Spleen (tissue), 11 donors: ENCODE results near the gene ITGA2B. TPM values are rescaled to one million over a fixed set of nuclear protein-coding genes. Genes with fewer than 3 reads are reported as not detected.
"Not testable (repeated sequence)": the region's sequence is repeated elsewhere in the genome, so short reads cannot be mapped to it uniquely, and the experiment has no call there.

Experiments used
- DNase-seq: peaks from one replicate; pipeline ENCODE4 v3.0.0-alpha.2; 2020
- H3K27ac ChIP-seq, 8 donors: fragments of 200-600 bp; sonication (generic) in 7 of 8; 1 replicate in 4 of 8; 2 replicates in 4 of 8; pipeline versions ENCODE4 v1.5.0 to v1.8.0; 2016 to 2021; ENCODE audit warnings: inconsistent platforms in 4 of 8, mild to moderate bottlenecking in 4 of 8, moderate library complexity in 1 of 8
- H3K27me3 ChIP-seq, 7 donors: fragments of 200-600 bp; sonication (generic) in 6 of 7; replicated peaks in 1 of 7; 1 replicate in 4 of 7; 2 replicates in 3 of 7; pipeline versions ENCODE4 v1.5.0 to v1.8.0; 2016 to 2021; ENCODE audit warnings: inconsistent platforms in 3 of 7, mild to moderate bottlenecking in 1 of 7
- H3K36me3 ChIP-seq, 6 donors: fragments of 200-600 bp; sonication (generic) in 5 of 6; 1 replicate in 4 of 6; 2 replicates in 2 of 6; pipeline versions ENCODE4 v1.5.0 to v1.8.0; 2016 to 2021; ENCODE audit warnings: inconsistent platforms in 2 of 6
- H3K4me1 ChIP-seq, 6 donors: fragments of 200-600 bp; sonication (generic) in 5 of 6; 1 replicate in 3 of 6; 2 replicates in 3 of 6; pipeline versions ENCODE4 v1.5.0 to v1.8.0; 2016 to 2021; ENCODE audit warnings: inconsistent platforms in 3 of 6
- H3K4me3 ChIP-seq, 8 donors: fragments of 200-600 bp; sonication (generic) in 7 of 8; 1 replicate in 4 of 8; 2 replicates in 4 of 8; pipeline versions ENCODE4 v1.5.0 to v1.8.0; 2016 to 2021; ENCODE audit warnings: inconsistent platforms in 4 of 8, mild to moderate bottlenecking in 4 of 8, moderate library complexity in 2 of 8
- H3K9me3 ChIP-seq, 8 donors: fragments of 200-600 bp; sonication (generic) in 7 of 8; 1 replicate in 4 of 8; 2 replicates in 4 of 8; pipeline versions ENCODE4 v1.5.0 to v1.8.0; 2016 to 2021; ENCODE audit warnings: inconsistent platforms in 4 of 8
- CTCF ChIP-seq, 11 experiments: fragments of 200-600 bp in 7 of 11; fragments of 450-650 bp in 4 of 11; sonication (generic) in 4 of 11; IDR thresholded peaks in 8 of 11; conservative IDR thresholded peaks in 3 of 11; 1 replicate in 7 of 11; 2 replicates in 4 of 11; pipeline versions ENCODE4 v1.4.0 to v1.8.0; 2016 to 2021; ENCODE audit warnings: antibody characterized with exemption in 11 of 11, inconsistent platforms in 4 of 11, mild to moderate bottlenecking in 1 of 11
- POLR2A ChIP-seq, 3 donors: fragments of 450-650 bp; IDR thresholded peaks; one replicate each; pipeline ENCODE4 v1.5.1; 2017; ENCODE audit warnings: antibody characterized with exemption in 3 of 3, mild to moderate bottlenecking in 1 of 3
- POLR2AphosphoS5 ChIP-seq, 3 donors: sonication (generic); formaldehyde crosslinking; IDR thresholded peaks; one replicate each; pipeline ENCODE4 v1.5.1; 2017; ENCODE audit warnings: antibody characterized with exemption in 3 of 3
- WGBS, 5 donors: extraction: QIAGEN DNeasy Blood & Tissue Kit in 3 of 5; methylation state at CpG; one replicate each; pipeline versions ENCODE4 v1.1.5 to v1.1.7; 2013 to 2018; 5-methylcytosine and 5-hydroxymethylcytosine counted together
- intact Hi-C: fragments of 100-400 bp; cut with DNase I; formaldehyde crosslinking; loops from one replicate; pipeline ENCODE4 v1.15.0; 2023; ENCODE audit warnings: low total_unique reads
- polyA plus RNA-seq, 3 donors: library from polyadenylated mRNA; stranded (reverse); fragments of 200-250 nt; gene quantifications; one replicate each; pipeline ENCODE4 v1.2.1, GENCODE V29; 2013
- total RNA-seq, 7 donors: library from RNA; depleted of rRNA in 3 of 7; stranded (reverse); fragments of >200 nt in 3 of 7; fragmentation: NEBNext Ultra II Directional in 4 of 7; extraction: Animal tissue kit (Norgen Biotek cat#: 25700) in 4 of 7; gene quantifications; one replicate each; pipeline versions ENCODE4 v1.1.0 to v1.2.1, GENCODE V29; 2016 to 2021
- donor health status: healthy with polysubstance abuse.
- donor health status: DM: no; HTN: no; CAD: no; lungs with moderate emphysema.
- donor health status: DM: no; HTN: no; CAD: no.
- donor health status: Bipolar disorder and iron deficiency.
- donor health status: healthy.
- donor health status: DM: no; HTN: no; CAD: no.
- donor health status: DM: yes; HTN: yes; CAD: no.

ITGA2B gene
- total and polyA plus RNA-seq, 10 donors: 0.93 to 36.7 (median 23.0) TPM

- Histone ChIP-seq H3K4me3 (peak within 1 kb of the TSS; percentile 64 to 97 (median 79)), H3K27me3 (no peaks in the 10 kb centered on the region), H3K27ac (peak within 1 kb of the TSS; percentile 86 to 97 (median 92)), H3K4me1 (peaks cover 36 to 69% (median 57%) of the 10 kb centered on the region in 6 donors), H3K36me3 (peaks cover 0 to 18% (median 11%) of the 10 kb centered on the region in 6 donors), H3K9me3 (no peaks in the 10 kb centered on the region)
- no peak for TF ChIP-seq CTCF (IDR thresholded peaks at IDR 0.05 in 8 of 11, conservative IDR thresholded peaks at IDR 0.05 in 3 of 11)
- peak; percentile 92 to 96 (median 93) for TF ChIP-seq POLR2AphosphoS5 (IDR thresholded peaks at IDR 0.05)
- peak in 2 of 3 donors; percentile 60 to 87 for TF ChIP-seq POLR2A (IDR thresholded peaks at IDR 0.05)
- 0 to 1% (median 1%) methylated on average over 25 to 26 of the region's 26 CpGs for WGBS, 5 donors
- intact Hi-C loops: no loop called here
- peak; percentile 95 for DNase-seq
Measured at GRCh38 chr17:44344939-44345453, 44.5 kb downstream of the ITGA2B start, which contains the start of gene GRN. Gene GRN, plus strand, starts transcription at chr17:44345302. Its CDS starts 3,863 bp downstream, at chr17:44349165.

GRCh38 chr17:44343510-44344209 is 45.8 kb downstream of the ITGA2B start:
- 81 to 87% (median 83%) methylated on average over 11 of the region's 11 CpGs for WGBS, 5 donors

GRCh38 chr17:44340553-44340952 is 48.9 kb downstream of the ITGA2B start:
- H3K36me3 ChIP-seq, DNase-seq, intact Hi-C loops, H3K9me3 ChIP-seq, H3K4me3 ChIP-seq, H3K27me3 ChIP-seq: not testable (repeated sequence)
- WGBS, 5 donors: 78 to 84% (median 82%) methylated on average over 5 of the region's 5 CpGs
- H3K4me1 ChIP-seq: peaks cover 0 to 50% (median 25%) of the 10 kb centered on the region in 6 donors
- peak overlapping the region in 5 of 8 donors; percentile 9 to 81 (median 66) for H3K27ac ChIP-seq

More at GRCh38 chr17:44343510-44344209, 45.8 kb downstream of the ITGA2B start:
- Histone ChIP-seq H3K27me3 (no peaks in the 10 kb centered on the region), H3K9me3 (no peaks in the 10 kb centered on the region), H3K4me3 (no peak overlapping the region), H3K4me1 (peaks cover 28 to 68% (median 50%) of the 10 kb centered on the region in 6 donors), H3K27ac (no peak overlapping the region), H3K36me3 (peaks cover 0 to 4% (median 0%) of the 10 kb centered on the region in 6 donors)
- peak; percentile 64 for DNase-seq
- no peak for TF ChIP-seq POLR2AphosphoS5 (IDR thresholded peaks at IDR 0.05)
- TF ChIP-seq CTCF (IDR thresholded peaks at IDR 0.05 in 8 of 11, conservative IDR thresholded peaks at IDR 0.05 in 3 of 11): no peak
- no peak for TF ChIP-seq POLR2A (IDR thresholded peaks at IDR 0.05)
- intact Hi-C loops: no loop called here

GRCh38 chr17:44338702-44339101 is 50.7 kb downstream of the ITGA2B start:
- TF ChIP-seq POLR2A (IDR thresholded peaks at IDR 0.05) (no peak), POLR2AphosphoS5 (IDR thresholded peaks at IDR 0.05) (no peak), CTCF (IDR thresholded peaks at IDR 0.05 in 8 of 11, conservative IDR thresholded peaks at IDR 0.05 in 3 of 11) (no peak)
- DNase-seq: peak; percentile 76
- Histone ChIP-seq H3K27ac (peak overlapping the region in 1 of 8 donors; percentile 81), H3K4me3 (no peak overlapping the region), H3K4me1 (peaks cover 4 to 53% (median 32%) of the 10 kb centered on the region in 6 donors), H3K27me3 (no peaks in the 10 kb centered on the region), H3K9me3 (no peaks in the 10 kb centered on the region), H3K36me3 (no peaks in the 10 kb centered on the region)
- intact Hi-C loops: no loop called here
- WGBS, 5 donors: 55 to 71% (median 56%) methylated on average over 6 of the region's 6 CpGs
